Islet of Langerhans (tissue), 1 donor: ENCODE measurements around the gene SLC6A9.

ENCODE experiments used
- FAIRE-seq: peaks from one replicate; lab custom pipeline; 2011; peaks lifted over from hg19 to GRCh38; lab: Jason Lieb, UNC

The SLC6A9 gene

GRCh38 chr1:43983253-43983899 is 47.9 kb downstream of the SLC6A9 start:
- FAIRE-seq = no peak

- FAIRE-seq = no peak
Measured at GRCh38 chr1:43982808-43983207, 48.5 kb downstream of the SLC6A9 start.

GRCh38 chr1:43982241-43982640 is 49.0 kb downstream of the SLC6A9 start:
- FAIRE-seq = no peak

- FAIRE-seq = no peak
Measured at GRCh38 chr1:43981636-43982035, 49.6 kb downstream of the SLC6A9 start.

- no peak for FAIRE-seq
Measured at GRCh38 chr1:43981135-43981491, 50.1 kb downstream of the SLC6A9 start.

GRCh38 chr1:43980255-43981134 is 50.8 kb downstream of the SLC6A9 start:
- no peak for FAIRE-seq

GRCh38 chr1:43979528-43980254 is 51.6 kb downstream of the SLC6A9 start:
- no peak for FAIRE-seq

- no peak for FAIRE-seq
Measured at GRCh38 chr1:43979261-43979527, 52.1 kb downstream of the SLC6A9 start.

GRCh38 chr1:43978551-43979260 is 52.6 kb downstream of the SLC6A9 start, which contains the start of gene B4GALT2:
Gene B4GALT2 (plus strand): TSS chr1:43979210. CDS start chr1:43981161, 1,951 bp downstream.
- FAIRE-seq = no peak

- no peak for FAIRE-seq
Measured at GRCh38 chr1:43978264-43978550, 53.1 kb downstream of the SLC6A9 start.

GRCh38 chr1:43977376-43978263 is 53.6 kb downstream of the SLC6A9 start:
- FAIRE-seq = no peak

GRCh38 chr1:43976890-43977289 is 54.4 kb downstream of the SLC6A9 start:
- FAIRE-seq = no peak

GRCh38 chr1:43976045-43976444 is 55.2 kb downstream of the SLC6A9 start:
- FAIRE-seq = no peak

- FAIRE-seq = no peak
Measured at GRCh38 chr1:43975249-43975961, 55.9 kb downstream of the SLC6A9 start.

GRCh38 chr1:43974443-43975248 is 56.6 kb downstream of the SLC6A9 start, which contains the start of gene ATP6V0B:
Gene ATP6V0B (plus strand): TSS chr1:43974960. CDS start chr1:43975041, 81 bp downstream.
- FAIRE-seq = no peak

GRCh38 chr1:43973981-43974442 is 57.2 kb downstream of the SLC6A9 start:
- no peak for FAIRE-seq

- FAIRE-seq = no peak
Measured at GRCh38 chr1:43971336-43971980, 59.8 kb downstream of the SLC6A9 start.

- FAIRE-seq = no peak
Measured at GRCh38 chr1:43970911-43971310, 60.4 kb downstream of the SLC6A9 start.

GRCh38 chr1:43970502-43970901 is 60.8 kb downstream of the SLC6A9 start:
- no peak for FAIRE-seq
